Dendritic cell treated with granulocyte-macrophage colony-stimulating factor and Interleukin-4, amounts not matched to agents 40 ng/mL and 50 ng/mL, for 4 days (primary cell): Measurements from ENCODE around the gene ASTN2.

ENCODE experiments used
- H3K27ac Mint-ChIP-seq: one replicate; pipeline ENCODE4 v1.8.0; 2022; ENCODE audit warnings: mild to moderate bottlenecking, mixed read lengths
- H3K27me3 Mint-ChIP-seq: one replicate; pipeline ENCODE4 v1.8.0; 2022; ENCODE audit warnings: mild to moderate bottlenecking, mixed read lengths
- H3K36me3 Mint-ChIP-seq: one replicate; pipeline ENCODE4 v1.8.0; 2022; ENCODE audit warnings: low read depth, mixed read lengths
- H3K4me1 Mint-ChIP-seq: one replicate; pipeline ENCODE4 v1.8.0; 2022; ENCODE audit warnings: low read depth, mixed read lengths
- H3K4me3 Mint-ChIP-seq: one replicate; pipeline ENCODE4 v1.8.0; 2022; ENCODE audit warnings: mild to moderate bottlenecking, moderate library complexity, mixed read lengths
- H3K9me3 Mint-ChIP-seq: one replicate; pipeline ENCODE4 v1.8.0; 2022; ENCODE audit warnings: mixed read lengths
- intact Hi-C: fragments of 100-400 bp; cut with micrococcal nuclease; formaldehyde crosslinking; loops from one replicate; pipeline ENCODE4 v1.15.0; 2022

Gene ASTN2

GRCh38 chr9:116623715-116624114 lies 791.1 kb downstream of the ASTN2 start:
- no peak overlapping the region for H3K27ac Mint-ChIP-seq

GRCh38 chr9:116617389-116617788 lies 797.5 kb downstream of the ASTN2 start:
- H3K27me3 Mint-ChIP-seq: no peaks in the 10 kb centered on the region
- H3K4me3 Mint-ChIP-seq: no peak overlapping the region
- H3K36me3 Mint-ChIP-seq: no peaks in the 10 kb centered on the region
- H3K9me3 Mint-ChIP-seq: peaks cover 3% of the 10 kb centered on the region
- no peak overlapping the region for H3K27ac Mint-ChIP-seq
- no peaks in the 10 kb centered on the region for H3K4me1 Mint-ChIP-seq
- intact Hi-C loops: no loop called here

More at GRCh38 chr9:116623715-116624114, 791.1 kb downstream of the ASTN2 start:
- Mint-ChIP-seq H3K9me3 (no peaks in the 10 kb centered on the region), H3K4me1 (no peaks in the 10 kb centered on the region), H3K4me3 (no peak overlapping the region), H3K36me3 (no peaks in the 10 kb centered on the region), H3K27me3 (no peaks in the 10 kb centered on the region)
- intact Hi-C loops: no loop called here

GRCh38 chr9:116616304-116616914 lies 798.4 kb downstream of the ASTN2 start:
- Mint-ChIP-seq H3K27me3 (no peaks in the 10 kb centered on the region), H3K36me3 (no peaks in the 10 kb centered on the region), H3K4me3 (no peak overlapping the region), H3K9me3 (peaks cover 6% of the 10 kb centered on the region), H3K27ac (no peak overlapping the region), H3K4me1 (no peaks in the 10 kb centered on the region)
- intact Hi-C loops: no loop called here

GRCh38 chr9:116608064-116608463 lies 806.8 kb downstream of the ASTN2 start:
- no peaks in the 10 kb centered on the region for H3K36me3 Mint-ChIP-seq
- H3K9me3 Mint-ChIP-seq: peaks cover 6% of the 10 kb centered on the region
- H3K27me3 Mint-ChIP-seq: no peaks in the 10 kb centered on the region
- H3K4me1 Mint-ChIP-seq: no peaks in the 10 kb centered on the region
- intact Hi-C loops: no loop called here
- H3K27ac Mint-ChIP-seq: no peak overlapping the region
- no peak overlapping the region for H3K4me3 Mint-ChIP-seq

GRCh38 chr9:116605904-116606341 lies 808.9 kb downstream of the ASTN2 start:
- Mint-ChIP-seq H3K4me3 (no peak overlapping the region), H3K36me3 (no peaks in the 10 kb centered on the region), H3K27ac (no peak overlapping the region), H3K4me1 (no peaks in the 10 kb centered on the region), H3K9me3 (no peaks in the 10 kb centered on the region), H3K27me3 (no peaks in the 10 kb centered on the region)
- intact Hi-C loops: no loop called here

GRCh38 chr9:116605060-116605459 lies 809.8 kb downstream of the ASTN2 start:
- intact Hi-C loops: no loop called here
- H3K27ac Mint-ChIP-seq: no peak overlapping the region
- no peak overlapping the region for H3K4me3 Mint-ChIP-seq
- no peaks in the 10 kb centered on the region for H3K36me3 Mint-ChIP-seq
- no peaks in the 10 kb centered on the region for H3K9me3 Mint-ChIP-seq
- no peaks in the 10 kb centered on the region for H3K27me3 Mint-ChIP-seq
- H3K4me1 Mint-ChIP-seq: no peaks in the 10 kb centered on the region

- Mint-ChIP-seq H3K27ac (no peak overlapping the region), H3K4me1 (no peaks in the 10 kb centered on the region), H3K27me3 (no peaks in the 10 kb centered on the region), H3K36me3 (no peaks in the 10 kb centered on the region), H3K9me3 (no peaks in the 10 kb centered on the region), H3K4me3 (no peak overlapping the region)
- intact Hi-C loops: no loop called here
Measured at GRCh38 chr9:116604251-116604650, 810.6 kb downstream of the ASTN2 start.

GRCh38 chr9:116599342-116599884 lies 815.4 kb downstream of the ASTN2 start:
- no peaks in the 10 kb centered on the region for H3K4me1 Mint-ChIP-seq
- H3K27ac Mint-ChIP-seq: no peak overlapping the region
- intact Hi-C loops: no loop called here
- H3K9me3 Mint-ChIP-seq: no peaks in the 10 kb centered on the region
- no peak overlapping the region for H3K4me3 Mint-ChIP-seq
- no peaks in the 10 kb centered on the region for H3K36me3 Mint-ChIP-seq
- no peaks in the 10 kb centered on the region for H3K27me3 Mint-ChIP-seq

- intact Hi-C loops: no loop called here
- Mint-ChIP-seq H3K27me3 (no peaks in the 10 kb centered on the region), H3K9me3 (no peaks in the 10 kb centered on the region), H3K36me3 (no peaks in the 10 kb centered on the region), H3K27ac (no peak overlapping the region), H3K4me1 (no peaks in the 10 kb centered on the region), H3K4me3 (no peak overlapping the region)
Measured at GRCh38 chr9:116596646-116597045, 818.2 kb downstream of the ASTN2 start.

- Mint-ChIP-seq H3K4me3 (no peak overlapping the region), H3K27ac (no peak overlapping the region)
- intact Hi-C loops: no loop called here
Measured at GRCh38 chr9:116594547-116594946, 820.3 kb downstream of the ASTN2 start.

GRCh38 chr9:116592970-116593369 lies 821.9 kb downstream of the ASTN2 start:
- H3K27me3 Mint-ChIP-seq: no peaks in the 10 kb centered on the region
- intact Hi-C loops: no loop called here
- H3K36me3 Mint-ChIP-seq: no peaks in the 10 kb centered on the region
- H3K9me3 Mint-ChIP-seq: peaks cover 19% of the 10 kb centered on the region
- no peak overlapping the region for H3K27ac Mint-ChIP-seq
- no peak overlapping the region for H3K4me3 Mint-ChIP-seq
- H3K4me1 Mint-ChIP-seq: no peaks in the 10 kb centered on the region

More at GRCh38 chr9:116594547-116594946, 820.3 kb downstream of the ASTN2 start:
- Mint-ChIP-seq H3K27me3 (no peaks in the 10 kb centered on the region), H3K36me3 (no peaks in the 10 kb centered on the region), H3K9me3 (peaks cover 5% of the 10 kb centered on the region), H3K4me1 (no peaks in the 10 kb centered on the region)

GRCh38 chr9:116589392-116590354 lies 825.2 kb downstream of the ASTN2 start:
- no peak overlapping the region for H3K4me3 Mint-ChIP-seq
- intact Hi-C loops: no loop called here
- no peaks in the 10 kb centered on the region for H3K4me1 Mint-ChIP-seq
- H3K27me3 Mint-ChIP-seq: no peaks in the 10 kb centered on the region
- no peak overlapping the region for H3K27ac Mint-ChIP-seq
- no peaks in the 10 kb centered on the region for H3K36me3 Mint-ChIP-seq
- H3K9me3 Mint-ChIP-seq: peaks cover 19% of the 10 kb centered on the region

- no peak overlapping the region for H3K27ac Mint-ChIP-seq
- intact Hi-C loops: no loop called here
- H3K9me3 Mint-ChIP-seq: peaks cover 19% of the 10 kb centered on the region
- no peaks in the 10 kb centered on the region for H3K4me1 Mint-ChIP-seq
- H3K27me3 Mint-ChIP-seq: no peaks in the 10 kb centered on the region
- no peaks in the 10 kb centered on the region for H3K36me3 Mint-ChIP-seq
- no peak overlapping the region for H3K4me3 Mint-ChIP-seq
Measured at GRCh38 chr9:116587919-116588318, 826.9 kb downstream of the ASTN2 start.

GRCh38 chr9:116585896-116586295 lies 829.0 kb downstream of the ASTN2 start:
- H3K4me3 Mint-ChIP-seq: no peak overlapping the region
- H3K27ac Mint-ChIP-seq: no peak overlapping the region
- H3K36me3 Mint-ChIP-seq: no peaks in the 10 kb centered on the region
- intact Hi-C loops: no loop called here
- H3K9me3 Mint-ChIP-seq: peaks cover 19% of the 10 kb centered on the region
- H3K27me3 Mint-ChIP-seq: no peaks in the 10 kb centered on the region
- no peaks in the 10 kb centered on the region for H3K4me1 Mint-ChIP-seq
